Choroid plexus epithelial cell (primary cell): ENCODE measurements around the gene MAN1B1.

ENCODE experiments used
- DNase-seq: peaks from one replicate; pipeline ENCODE4 v3.0.0-alpha.2; 2010; ENCODE audit warnings: low read depth
- H3K4me3 ChIP-seq: 2 replicates; pipeline ENCODE4 v1.5.1; 2011; ENCODE audit warnings: low read depth, mild to moderate bottlenecking, control low read depth, low read length, moderate library complexity
- CTCF ChIP-seq: conservative IDR thresholded peaks from 2 replicates; pipeline ENCODE4 v1.5.1; 2011; ENCODE audit warnings: low read depth, mild to moderate bottlenecking, control low read depth, inconsistent platforms, low read length, moderate library complexity

Gene MAN1B1

GRCh38 chr9:137053944-137054931 is 32.5 kb upstream of the MAN1B1 start, which contains the start of gene ENTPD2:
TSS of gene ENTPD2 (minus strand) at chr9:137054061. CDS start at chr9:137053997, 64 bp downstream.
- no peak within 1 kb of the TSS for H3K4me3 ChIP-seq
- no peak for DNase-seq
- no peak for TF ChIP-seq CTCF

GRCh38 chr9:137054932-137055384 is 31.8 kb upstream of the MAN1B1 start:
- TF ChIP-seq CTCF, result no peak
- no peak for DNase-seq
- H3K4me3 ChIP-seq, result no peak overlapping the region

- no peak overlapping the region for H3K4me3 ChIP-seq
- TF ChIP-seq CTCF, result no peak
- peak; percentile 68 for DNase-seq
Observed at GRCh38 chr9:137055385-137056364, 31.1 kb upstream of the MAN1B1 start.

- TF ChIP-seq CTCF, result no peak
- DNase-seq, result no peak
- H3K4me3 ChIP-seq, result no peak overlapping the region
Observed at GRCh38 chr9:137056739-137057415, 29.9 kb upstream of the MAN1B1 start.

- no peak overlapping the region for H3K4me3 ChIP-seq
- no peak for DNase-seq
- no peak for TF ChIP-seq CTCF
Observed at GRCh38 chr9:137057545-137057944, 29.2 kb upstream of the MAN1B1 start.

- H3K4me3 ChIP-seq, result no peak overlapping the region
- no peak for DNase-seq
- TF ChIP-seq CTCF, result no peak
Observed at GRCh38 chr9:137058521-137059234, 28.1 kb upstream of the MAN1B1 start.
